OCI-LY7 (cell line): ENCODE data around the gene CRYL1.

Source experiments
- CTCF ChIP-seq: fragments of 200-600 bp; sonication (generic); conservative IDR thresholded peaks from 2 replicates; pipeline ENCODE4 v1.5.1; 2014; ENCODE audit warnings: mild to moderate bottlenecking, antibody characterized with exemption, low read length, moderate library complexity, mixed read lengths
- EZH2phosphoT487 ChIP-seq: fragments of 200-600 bp; sonication (generic); IDR thresholded peaks from 2 replicates; pipeline ENCODE4 v1.6.1; 2018; ENCODE audit warnings: low read depth, borderline replicate concordance, mild to moderate bottlenecking, mixed run types, antibody characterized with exemption, low read length, moderate library complexity, mixed read lengths

- TF ChIP-seq CTCF (no peak), EZH2phosphoT487 (no peak)
Measured at GRCh38 chr13:20387441-20387971, 138.2 kb downstream of the CRYL1 start.
